Activated CD4-positive, alpha-beta T cell treated with anti-CD3 and anti-CD28 coated beads, Interleukin-2, Interleukin-6, amounts not matched to agents 100 ng/mL and 50 ng/mL, durations not matched to agents 16 hours and 8 hours (primary cell): ENCODE data around the gene OLIG1.

Source experiments
- DNase-seq: peaks from one replicate; pipeline ENCODE4 v3.0.0-alpha.2; 2020

The OLIG1 gene

GRCh38 chr21:33069994-33070743, at the start of gene OLIG1:
OLIG1 (plus strand) TSS chr21:33070141; CDS start chr21:33070247, 106 bp downstream.
- DNase-seq = peak; percentile 46

DNA sequence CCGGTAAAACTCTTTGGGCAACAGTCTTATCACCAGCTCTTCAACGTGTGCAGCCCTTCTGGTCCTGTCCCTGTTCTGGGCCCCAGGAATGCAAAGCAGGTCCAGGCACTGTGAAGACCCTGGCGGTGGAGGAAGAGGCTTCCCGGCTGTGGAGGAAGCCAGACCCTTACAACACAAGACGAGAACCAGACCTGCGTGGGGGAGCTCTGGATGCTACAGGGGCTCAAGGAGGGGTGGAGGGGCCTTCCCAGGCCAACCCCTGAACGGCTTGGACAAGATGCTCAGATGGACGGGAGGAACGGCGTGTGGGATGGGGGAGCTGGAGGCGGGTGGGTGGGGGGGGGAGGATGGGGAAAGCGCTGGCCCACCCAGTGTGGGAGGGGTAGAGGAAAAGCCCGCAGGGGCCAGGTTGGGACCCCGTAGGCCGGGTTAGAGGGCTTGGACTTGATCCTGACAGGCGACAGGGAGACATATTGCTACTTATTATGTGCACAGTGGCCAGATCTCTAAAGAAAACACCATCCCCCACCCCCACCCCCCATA, 49.3 kb upstream of the OLIG1 start:
- DNase-seq = no peak

GRCh38 chr21:33021150-33021549, 48.8 kb upstream of the OLIG1 start:
- no peak for DNase-seq

DNA sequence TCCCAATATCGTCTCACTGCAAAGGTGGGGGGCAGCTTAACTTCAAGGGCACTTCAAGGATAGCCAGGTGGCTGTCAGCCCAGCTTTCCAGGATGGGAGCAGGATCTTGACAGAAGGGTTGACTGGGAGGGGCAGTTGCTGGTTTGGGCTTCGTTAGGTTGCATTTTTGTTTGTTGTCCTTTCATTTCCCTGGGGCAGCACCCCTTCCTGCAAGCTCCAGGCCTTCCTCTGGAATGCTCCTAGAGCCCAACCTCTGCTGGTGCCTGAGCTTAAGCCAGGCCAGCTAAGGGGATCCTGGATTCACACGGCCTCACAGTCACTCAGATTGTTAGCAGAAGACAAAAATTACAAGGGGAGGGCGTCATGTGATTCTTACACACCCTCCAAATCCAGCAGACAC, 48.3 kb upstream of the OLIG1 start:
- DNase-seq = no peak

- no peak for DNase-seq
Measured at GRCh38 chr21:33022489-33022827, 47.5 kb upstream of the OLIG1 start.

DNA sequence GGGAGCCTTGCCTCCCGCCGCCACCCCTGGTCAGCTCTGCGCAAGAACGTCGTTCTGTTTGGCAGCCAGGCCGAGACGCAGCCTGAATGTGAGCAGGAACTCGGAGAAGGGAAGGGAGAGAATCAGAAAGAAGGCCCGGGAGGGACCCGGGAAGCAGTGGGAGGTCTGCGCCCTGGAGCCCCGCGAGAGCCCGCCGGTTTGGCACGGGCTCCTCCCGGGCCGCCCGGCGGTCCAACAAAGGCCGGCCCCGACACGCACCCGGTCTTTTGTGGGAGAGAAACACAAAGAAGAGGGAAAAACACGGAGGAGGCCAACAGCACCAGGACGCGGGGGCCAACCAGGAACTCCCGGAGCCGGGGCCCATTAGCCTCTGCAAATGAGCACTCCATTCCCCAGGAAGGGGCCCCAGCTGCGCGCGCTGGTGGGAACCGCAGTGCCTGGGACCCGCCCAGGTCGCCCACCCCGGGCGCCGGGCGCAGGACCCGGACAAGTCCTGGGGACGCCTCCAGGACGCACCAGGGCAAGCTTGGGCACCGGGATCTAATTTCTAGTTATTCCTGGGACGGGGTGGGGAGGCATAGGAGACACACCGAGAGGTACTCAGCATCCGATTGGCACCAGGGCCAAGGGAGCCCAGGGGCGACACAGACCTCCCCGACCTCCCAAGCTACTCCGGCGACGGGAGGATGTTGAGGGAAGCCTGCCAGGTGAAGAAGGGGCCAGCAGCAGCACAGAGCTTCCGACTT, 46.9 kb upstream of the OLIG1 start:
- no peak for DNase-seq

DNA sequence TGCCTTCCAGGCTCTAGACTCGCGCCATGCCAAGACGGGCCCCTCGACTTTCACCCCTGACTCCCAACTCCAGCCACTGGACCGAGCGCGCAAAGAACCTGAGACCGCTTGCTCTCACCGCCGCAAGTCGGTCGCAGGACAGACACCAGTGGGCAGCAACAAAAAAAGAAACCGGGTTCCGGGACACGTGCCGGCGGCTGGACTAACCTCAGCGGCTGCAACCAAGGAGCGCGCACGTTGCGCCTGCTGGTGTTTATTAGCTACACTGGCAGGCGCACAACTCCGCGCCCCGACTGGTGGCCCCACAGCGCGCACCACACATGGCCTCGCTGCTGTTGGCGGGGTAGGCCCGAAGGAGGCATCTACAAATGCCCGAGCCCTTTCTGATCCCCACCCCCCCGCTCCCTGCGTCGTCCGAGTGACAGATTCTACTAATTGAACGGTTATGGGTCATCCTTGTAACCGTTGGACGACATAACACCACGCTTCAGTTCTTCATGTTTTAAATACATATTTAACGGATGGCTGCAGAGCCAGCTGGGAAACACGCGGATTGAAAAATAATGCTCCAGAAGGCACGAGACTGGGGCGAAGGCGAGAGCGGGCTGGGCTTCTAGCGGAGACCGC, 46.3 kb upstream of the OLIG1 start:
- no peak for DNase-seq

DNA sequence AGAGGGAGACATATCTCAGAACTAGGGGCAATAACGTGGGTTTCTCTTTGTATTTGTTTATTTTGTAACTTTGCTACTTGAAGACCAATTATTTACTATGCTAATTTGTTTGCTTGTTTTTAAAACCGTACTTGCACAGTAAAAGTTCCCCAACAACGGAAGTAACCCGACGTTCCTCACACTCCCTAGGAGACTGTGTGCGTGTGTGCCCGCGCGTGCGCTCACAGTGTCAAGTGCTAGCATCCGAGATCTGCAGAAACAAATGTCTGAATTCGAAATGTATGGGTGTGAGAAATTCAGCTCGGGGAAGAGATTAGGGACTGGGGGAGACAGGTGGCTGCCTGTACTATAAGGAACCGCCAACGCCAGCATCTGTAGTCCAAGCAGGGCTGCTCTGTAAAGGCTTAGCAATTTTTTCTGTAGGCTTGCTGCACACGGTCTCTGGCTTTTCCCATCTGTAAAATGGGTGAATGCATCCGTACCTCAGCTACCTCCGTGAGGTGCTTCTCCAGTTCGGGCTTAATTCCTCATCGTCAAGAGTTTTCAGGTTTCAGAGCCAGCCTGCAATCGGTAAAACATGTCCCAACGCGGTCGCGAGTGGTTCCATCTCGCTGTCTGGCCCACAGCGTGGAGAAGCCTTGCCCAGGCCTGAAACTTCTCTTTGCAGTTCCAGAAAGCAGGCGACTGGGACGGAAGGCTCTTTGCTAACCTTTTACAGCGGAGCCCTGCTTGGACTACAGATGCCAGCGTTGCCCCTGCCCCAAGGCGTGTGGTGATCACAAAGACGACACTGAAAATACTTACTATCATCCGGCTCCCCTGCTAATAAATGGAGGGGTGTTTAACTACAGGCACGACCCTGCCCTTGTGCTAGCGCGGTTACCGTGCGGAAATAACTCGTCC, 45.5 kb upstream of the OLIG1 start:
- DNase-seq = no peak

DNA sequence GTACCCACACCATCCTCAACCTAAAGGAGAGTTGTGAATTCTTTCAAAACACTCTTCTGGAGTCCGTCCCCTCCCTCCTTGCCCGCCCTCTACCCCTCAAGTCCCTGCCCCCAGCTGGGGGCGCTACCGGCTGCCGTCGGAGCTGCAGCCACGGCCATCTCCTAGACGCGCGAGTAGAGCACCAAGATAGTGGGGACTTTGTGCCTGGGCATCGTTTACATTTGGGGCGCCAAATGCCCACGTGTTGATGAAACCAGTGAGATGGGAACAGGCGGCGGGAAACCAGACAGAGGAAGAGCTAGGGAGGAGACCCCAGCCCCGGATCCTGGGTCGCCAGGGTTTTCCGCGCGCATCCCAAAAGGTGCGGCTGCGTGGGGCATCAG, 44.8 kb upstream of the OLIG1 start:
- DNase-seq = no peak

DNA sequence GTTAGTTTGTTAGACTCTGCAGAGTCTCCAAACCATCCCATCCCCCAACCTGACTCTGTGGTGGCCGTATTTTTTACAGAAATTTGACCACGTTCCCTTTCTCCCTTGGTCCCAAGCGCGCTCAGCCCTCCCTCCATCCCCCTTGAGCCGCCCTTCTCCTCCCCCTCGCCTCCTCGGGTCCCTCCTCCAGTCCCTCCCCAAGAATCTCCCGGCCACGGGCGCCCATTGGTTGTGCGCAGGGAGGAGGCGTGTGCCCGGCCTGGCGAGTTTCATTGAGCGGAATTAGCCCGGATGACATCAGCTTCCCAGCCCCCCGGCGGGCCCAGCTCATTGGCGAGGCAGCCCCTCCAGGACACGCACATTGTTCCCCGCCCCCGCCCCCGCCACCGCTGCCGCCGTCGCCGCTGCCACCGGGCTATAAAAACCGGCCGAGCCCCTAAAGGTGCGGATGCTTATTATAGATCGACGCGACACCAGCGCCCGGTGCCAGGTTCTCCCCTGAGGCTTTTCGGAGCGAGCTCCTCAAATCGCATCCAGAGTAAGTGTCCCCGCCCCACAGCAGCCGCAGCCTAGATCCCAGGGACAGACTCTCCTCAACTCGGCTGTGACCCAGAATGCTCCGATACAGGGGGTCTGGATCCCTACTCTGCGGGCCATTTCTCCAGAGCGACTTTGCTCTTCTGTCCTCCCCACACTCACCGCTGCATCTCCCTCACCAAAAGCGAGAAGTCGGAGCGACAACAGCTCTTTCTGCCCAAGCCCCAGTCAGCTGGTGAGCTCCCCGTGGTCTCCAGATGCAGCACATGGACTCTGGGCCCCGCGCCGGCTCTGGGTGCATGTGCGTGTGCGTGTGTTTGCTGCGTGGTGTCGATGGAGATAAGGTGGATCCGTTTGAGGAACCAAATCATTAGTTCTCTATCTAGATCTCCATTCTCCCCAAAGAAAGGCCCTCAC, 44.2 kb upstream of the OLIG1 start, which contains the start of gene OLIG2:
OLIG2 (plus strand) TSS at position 447 of the 954 bp plus-strand sequence. CDS start 928 bp downstream, outside the sequence.
- DNase-seq = peak; percentile 15

DNA sequence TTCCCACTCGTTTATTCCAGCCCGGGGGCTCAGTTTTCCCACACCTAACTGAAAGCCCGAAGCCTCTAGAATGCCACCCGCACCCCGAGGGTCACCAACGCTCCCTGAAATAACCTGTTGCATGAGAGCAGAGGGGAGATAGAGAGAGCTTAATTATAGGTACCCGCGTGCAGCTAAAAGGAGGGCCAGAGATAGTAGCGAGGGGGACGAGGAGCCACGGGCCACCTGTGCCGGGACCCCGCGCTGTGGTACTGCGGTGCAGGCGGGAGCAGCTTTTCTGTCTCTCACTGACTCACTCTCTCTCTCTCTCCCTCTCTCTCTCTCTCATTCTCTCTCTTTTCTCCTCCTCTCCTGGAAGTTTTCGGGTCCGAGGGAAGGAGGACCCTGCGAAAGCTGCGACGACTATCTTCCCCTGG, 43.5 kb upstream of the OLIG1 start:
- no peak for DNase-seq

DNA sequence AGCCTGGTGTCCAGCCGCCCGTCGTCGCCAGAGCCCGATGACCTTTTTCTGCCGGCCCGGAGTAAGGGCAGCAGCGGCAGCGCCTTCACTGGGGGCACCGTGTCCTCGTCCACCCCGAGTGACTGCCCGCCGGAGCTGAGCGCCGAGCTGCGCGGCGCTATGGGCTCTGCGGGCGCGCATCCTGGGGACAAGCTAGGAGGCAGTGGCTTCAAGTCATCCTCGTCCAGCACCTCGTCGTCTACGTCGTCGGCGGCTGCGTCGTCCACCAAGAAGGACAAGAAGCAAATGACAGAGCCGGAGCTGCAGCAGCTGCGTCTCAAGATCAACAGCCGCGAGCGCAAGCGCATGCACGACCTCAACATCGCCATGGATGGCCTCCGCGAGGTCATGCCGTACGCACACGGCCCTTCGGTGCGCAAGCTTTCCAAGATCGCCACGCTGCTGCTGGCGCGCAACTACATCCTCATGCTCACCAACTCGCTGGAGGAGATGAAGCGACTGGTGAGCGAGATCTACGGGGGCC, 43.0 kb upstream of the OLIG1 start:
- no peak for DNase-seq

DNA sequence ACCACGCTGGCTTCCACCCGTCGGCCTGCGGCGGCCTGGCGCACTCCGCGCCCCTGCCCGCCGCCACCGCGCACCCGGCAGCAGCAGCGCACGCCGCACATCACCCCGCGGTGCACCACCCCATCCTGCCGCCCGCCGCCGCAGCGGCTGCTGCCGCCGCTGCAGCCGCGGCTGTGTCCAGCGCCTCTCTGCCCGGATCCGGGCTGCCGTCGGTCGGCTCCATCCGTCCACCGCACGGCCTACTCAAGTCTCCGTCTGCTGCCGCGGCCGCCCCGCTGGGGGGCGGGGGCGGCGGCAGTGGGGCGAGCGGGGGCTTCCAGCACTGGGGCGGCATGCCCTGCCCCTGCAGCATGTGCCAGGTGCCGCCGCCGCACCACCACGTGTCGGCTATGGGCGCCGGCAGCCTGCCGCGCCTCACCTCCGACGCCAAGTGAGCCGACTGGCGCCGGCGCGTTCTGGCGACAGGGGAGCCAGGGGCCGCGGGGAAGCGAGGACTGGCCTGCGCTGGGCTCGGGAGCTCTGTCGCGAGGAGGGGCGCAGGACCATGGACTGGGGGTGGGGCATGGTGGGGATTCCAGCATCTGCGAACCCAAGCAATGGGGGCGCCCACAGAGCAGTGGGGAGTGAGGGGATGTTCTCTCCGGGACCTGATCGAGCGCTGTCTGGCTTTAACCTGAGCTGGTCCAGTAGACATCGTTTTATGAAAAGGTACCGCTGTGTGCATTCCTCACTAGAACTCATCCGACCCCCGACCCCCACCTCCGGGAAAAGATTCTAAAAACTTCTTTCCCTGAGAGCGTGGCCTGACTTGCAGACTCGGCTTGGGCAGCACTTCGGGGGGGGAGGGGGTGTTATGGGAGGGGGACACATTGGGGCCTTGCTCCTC, 42.3 kb upstream of the OLIG1 start:
- no peak for DNase-seq

DNA sequence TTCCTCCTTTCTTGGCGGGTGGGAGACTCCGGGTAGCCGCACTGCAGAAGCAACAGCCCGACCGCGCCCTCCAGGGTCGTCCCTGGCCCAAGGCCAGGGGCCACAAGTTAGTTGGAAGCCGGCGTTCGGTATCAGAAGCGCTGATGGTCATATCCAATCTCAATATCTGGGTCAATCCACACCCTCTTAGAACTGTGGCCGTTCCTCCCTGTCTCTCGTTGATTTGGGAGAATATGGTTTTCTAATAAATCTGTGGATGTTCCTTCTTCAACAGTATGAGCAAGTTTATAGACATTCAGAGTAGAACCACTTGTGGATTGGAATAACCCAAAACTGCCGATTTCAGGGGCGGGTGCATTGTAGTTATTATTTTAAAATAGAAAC, 41.7 kb upstream of the OLIG1 start:
- DNase-seq = no peak

- peak; percentile 24 for DNase-seq
Measured at GRCh38 chr21:33028773-33029384, 41.1 kb upstream of the OLIG1 start.

- no peak for DNase-seq
Measured at GRCh38 chr21:33029385-33029921, 40.5 kb upstream of the OLIG1 start.

- no peak for DNase-seq
Measured at GRCh38 chr21:33029975-33030461, 39.9 kb upstream of the OLIG1 start.

- no peak for DNase-seq
Measured at GRCh38 chr21:33030633-33031032, 39.3 kb upstream of the OLIG1 start.
